Measurements from ENCODE around the gene KCNT2.
"Not testable (repeated sequence)": the region's sequence is repeated elsewhere in the genome, so short reads cannot be mapped to it uniquely, and the experiment has no call there.

The KCNT2 gene

DNA sequence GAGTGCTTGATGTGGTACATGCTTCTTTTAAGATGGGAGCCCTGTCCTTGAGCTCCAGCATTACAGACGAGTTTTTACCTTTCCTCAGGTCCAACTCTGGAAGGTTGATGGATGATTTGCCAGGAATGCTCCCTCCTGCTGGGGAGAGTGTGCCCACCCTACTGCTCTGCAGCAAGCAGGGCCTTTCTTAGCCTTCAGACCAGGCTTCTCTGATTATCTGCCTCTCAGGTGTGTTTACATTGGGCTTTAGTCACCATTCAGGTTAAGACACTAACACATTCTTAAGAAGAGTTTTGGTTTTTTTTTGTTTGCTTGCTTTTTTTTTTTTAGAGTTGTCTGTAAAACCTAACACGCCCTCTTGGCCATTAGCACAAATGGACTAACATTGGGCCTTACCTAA is 301.8 kb downstream of the KCNT2 start:
- no peak for DNase-seq

DNA sequence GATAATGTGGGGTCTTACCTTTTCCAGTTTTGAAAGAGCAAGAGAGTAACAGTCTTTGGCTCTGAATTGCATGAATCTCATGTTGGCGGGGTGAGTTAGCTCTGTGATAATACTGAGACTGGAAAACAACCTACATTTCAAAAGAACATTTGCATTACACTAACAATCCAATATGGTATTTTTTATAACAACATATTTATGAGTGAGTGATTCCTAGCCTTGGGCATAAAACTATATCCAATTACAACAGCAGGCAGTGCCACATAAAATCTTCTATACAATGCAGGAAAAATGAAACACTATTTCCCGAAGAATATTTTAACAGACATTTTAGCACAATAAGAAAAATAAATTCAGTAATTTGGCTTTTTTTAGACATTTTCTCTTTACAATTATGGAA is 303.0 kb downstream of the KCNT2 start:
- no peak for DNase-seq

DNA sequence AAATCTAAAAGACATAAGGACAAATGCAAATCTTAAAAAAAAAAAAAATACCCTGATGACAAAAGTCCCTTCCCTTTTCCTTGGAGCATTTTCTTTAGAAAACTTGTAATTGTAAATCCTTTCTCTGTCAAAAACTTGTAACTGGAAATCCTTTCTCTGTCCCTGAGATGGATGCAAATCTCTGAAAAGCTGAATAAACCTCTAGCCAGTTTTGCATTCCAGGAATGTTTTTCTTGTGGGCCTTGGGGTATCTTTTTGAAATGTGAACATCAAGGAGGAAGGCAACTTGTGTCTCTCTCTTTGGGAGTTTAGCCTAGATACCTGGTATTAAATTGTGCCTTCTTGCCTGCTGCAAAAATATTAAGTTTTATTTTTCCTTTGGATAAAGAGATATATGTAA is 305.3 kb downstream of the KCNT2 start:
- DNase-seq: no peak

DNA sequence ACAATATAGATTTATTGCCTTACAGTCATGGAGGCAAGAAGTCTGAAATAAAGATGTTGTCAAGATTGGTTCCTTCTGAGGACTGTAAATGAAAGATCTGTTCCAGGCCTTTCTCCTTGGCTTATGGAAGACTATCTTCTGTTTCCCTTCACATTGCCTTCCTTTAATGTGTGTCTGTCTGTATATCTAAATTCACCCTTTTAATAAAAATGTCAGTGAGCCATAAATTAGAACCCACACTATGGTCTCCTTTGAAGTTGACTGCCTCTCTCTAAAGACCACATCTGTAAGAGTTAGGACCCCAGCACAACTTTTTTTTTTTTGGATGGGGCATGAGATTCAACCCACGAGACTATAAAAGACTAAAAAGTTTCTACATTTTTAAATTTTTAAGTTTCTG is 305.8 kb downstream of the KCNT2 start:
- DNase-seq: no peak

DNA sequence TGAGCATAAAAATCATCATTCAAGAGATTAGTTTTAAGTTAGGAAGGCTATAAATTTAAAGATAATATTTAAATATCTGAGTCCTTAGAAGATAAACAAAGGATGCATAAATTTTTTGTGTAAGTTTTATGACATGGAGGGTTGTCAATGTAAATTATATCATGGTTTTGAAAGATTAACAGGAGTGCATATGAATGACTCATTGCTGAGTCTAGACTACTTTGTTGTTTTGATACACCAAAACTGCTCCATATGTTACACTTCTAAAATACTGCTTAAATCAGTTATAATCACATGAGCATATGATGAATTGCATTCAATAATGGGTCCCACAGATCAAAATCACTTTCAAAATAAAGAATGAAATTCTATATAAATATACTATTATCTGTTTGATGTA is 312.5 kb downstream of the KCNT2 start:
- peak; percentile 11 for DNase-seq

DNA sequence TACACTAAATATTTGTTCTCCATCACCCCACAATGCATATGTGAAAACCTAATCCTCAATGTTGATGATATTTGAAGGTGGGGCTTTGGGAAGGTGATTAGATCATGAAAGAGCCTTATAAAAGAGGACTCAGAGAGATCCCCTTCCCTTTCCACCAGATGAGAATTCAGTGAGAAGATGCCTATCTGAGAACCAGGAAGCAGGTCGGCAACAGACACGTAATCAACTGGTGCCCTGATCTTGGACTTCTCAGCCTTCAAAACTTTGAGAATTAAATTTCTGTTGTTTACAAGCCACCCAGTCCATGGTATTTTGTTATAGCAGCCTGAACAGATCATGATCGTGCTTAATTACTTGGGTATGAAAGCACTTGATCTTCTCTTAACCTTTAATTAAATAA is 329.4 kb downstream of the KCNT2 start:
- DNase-seq: no peak

DNA sequence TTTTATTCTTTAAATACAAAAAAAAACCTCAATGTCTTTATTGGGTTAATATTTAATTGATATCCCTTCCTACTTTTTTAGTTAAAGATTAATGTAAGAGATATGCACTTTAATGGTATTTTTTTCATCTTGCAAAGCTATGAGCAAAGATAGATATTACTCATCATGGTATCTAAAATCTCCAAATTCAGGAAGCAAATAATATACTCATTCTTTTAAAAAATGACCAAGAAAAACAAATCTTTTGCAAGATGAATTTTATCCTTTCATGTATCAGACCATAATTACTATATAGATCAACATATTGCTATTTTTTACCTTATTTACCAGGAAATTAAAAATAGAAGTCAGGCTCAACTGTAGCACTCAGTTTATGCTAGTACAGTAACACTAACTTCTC is 330.4 kb downstream of the KCNT2 start:
- no peak for DNase-seq

DNA sequence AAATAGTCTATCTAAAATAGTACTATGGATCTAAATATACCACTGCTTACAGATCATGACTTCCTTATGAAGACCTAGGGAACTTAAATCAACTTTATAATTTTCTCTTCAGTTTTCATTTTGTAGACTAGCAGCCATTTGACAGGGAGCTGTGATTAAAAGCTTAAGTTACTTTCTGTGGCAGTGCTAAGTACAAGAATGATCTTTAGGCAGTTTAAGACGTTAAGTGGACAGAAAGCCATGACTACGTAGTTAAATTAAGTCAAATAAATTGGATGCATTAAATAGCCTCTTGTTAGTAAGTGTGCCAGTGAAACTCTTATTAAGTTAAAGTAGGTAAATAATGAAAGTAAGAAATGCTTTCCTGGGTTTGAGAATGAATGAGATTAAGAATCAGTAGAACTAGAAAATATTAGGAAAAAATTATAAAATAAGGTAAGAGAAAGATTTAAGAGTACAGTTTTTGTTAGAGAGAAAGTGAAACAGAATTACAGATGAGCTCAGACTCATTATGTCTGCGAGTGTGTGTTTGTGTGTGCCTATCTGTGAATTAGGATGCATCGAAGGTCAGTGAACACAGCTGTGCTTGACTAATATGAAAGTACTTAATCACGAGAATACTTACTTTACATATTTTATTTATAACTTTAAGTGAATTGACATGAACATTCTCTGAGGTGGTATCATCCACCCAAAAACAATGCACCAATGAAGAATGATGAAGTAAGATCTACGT is 336.9 kb downstream of the KCNT2 start:
- DNase-seq: no peak

DNA sequence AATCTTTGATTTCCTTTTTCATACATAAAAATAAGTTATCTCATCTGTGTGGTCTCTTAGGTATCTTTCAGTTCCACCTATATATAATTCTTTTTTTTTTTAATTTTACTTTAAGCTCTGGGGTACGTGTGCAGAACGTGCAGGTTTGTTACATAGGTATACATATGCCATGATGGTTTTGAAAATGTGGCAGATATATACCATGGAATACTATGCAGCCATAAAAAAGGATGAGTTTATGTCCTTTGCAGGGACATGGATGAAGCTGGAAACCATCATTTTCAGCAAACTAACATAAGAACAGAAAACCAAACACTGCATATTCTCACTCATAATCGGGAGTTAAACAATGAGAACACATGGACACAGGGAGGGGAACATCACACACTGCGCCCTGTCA is 345.2 kb downstream of the KCNT2 start:
- DNase-seq: not testable (repeated sequence)

DNA sequence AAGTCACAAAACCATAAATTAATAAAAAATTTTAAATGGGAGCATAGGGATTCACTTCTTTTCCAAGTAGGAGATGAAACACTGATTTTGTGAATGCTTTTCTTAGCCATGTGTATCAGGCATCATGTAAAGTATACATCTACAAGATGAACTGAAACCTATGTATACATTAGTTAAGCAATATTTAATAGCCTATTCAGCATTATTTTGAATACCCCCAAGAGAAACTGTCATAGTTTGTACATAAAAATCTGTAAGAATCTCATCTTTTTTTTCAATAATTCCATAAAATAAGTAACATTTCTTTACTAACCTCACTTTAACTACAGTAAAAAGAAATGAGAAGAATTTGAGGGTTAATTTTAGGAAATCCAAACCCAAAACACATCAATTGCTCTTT is 348.0 kb downstream of the KCNT2 start:
- no peak for DNase-seq

DNA sequence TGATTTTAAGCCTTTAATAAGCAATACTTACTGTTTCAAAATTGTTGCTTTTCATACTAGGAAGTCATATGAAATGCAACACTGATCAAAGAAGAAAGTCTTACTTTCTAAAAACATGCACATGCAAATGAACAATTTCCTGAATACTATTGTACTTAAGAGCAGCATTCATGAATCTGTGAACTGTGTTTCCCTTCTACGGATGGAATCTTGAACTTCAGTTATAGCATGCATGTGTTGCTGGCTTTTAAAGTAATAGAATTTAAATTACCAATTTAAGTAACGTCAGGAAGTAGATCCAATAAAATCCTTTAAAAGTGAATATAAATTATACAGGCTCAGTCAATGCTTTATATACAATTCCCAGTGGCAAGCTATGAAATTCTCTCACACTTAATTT is 348.9 kb downstream of the KCNT2 start:
- DNase-seq: no peak

DNA sequence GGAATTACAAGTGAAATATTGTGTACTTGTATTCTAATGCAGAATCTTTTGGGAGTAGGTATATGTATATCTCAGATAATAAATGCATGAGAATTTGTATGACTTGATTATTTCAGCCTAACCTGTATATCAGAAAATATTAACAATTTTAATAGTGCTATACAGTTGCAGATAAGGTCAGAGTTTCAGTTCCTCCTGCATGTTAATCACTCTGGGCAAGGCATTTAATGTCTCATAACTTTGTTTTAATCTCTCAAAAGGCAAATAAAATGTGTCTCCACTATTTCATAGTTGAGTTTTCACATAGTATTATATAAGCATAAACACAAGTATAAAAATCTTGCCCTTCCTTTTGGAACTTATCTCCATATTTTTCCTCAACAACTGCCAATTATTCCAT is 352.5 kb downstream of the KCNT2 start:
- DNase-seq: no peak

DNA sequence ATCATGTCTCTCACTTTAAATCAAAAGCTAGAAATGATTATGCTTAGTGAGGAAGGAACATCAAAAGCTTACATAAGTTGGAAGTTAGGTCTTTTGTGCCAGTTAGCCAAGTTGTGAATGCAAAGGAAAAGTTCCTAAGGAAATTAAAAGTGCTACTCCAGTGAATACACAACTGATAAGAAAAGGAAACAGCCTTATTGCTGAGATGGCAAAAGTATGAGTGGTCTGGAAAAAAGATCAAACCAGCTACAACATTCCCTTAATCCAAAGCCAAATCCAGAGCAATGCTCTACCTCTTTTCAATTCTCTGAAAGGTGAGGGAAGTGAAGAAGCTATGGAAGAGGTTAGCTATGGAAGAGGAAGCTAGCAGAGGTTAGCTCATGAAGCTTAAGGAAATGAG is 378.7 kb downstream of the KCNT2 start:
- DNase-seq: no peak

DNA sequence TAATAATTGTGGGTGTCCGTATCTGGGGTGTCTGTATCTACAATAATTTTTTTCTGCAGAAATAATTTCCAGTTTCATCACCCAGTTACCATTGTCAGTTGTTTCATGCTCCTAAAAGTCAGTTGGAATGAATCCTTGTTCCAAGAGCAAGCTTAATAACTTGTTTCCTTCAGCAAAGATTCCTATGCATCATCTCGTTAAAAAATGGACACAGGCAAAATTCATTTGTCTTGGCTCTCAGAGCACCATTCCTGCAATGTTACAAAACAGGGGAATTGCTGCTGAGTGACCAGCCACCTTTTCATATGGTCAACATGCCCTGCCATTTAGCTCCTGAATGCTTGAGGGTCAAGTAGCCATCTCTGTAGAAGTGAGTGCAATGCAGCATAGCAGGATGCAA is 393.4 kb downstream of the KCNT2 start:
- no peak for DNase-seq

DNA sequence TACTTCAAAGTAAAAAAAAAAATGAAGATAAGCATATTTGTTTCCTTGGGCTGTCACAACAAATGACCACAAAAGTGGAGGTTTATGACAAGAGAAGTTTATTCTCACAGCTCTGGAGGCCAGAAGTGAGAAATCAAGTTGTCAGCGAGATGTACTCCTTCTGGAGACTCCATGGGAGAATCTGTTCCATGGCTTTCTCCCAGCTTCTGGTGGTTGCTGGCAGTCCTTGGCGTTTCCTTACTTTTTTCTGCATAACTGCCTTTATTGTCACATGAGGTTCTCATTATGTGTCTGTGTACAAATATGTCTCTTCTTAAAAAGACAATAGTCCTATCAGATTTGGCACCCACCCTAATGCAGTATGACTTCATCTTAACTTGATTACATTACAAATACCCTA is 398.3 kb downstream of the KCNT2 start:
- no peak for DNase-seq

DNA sequence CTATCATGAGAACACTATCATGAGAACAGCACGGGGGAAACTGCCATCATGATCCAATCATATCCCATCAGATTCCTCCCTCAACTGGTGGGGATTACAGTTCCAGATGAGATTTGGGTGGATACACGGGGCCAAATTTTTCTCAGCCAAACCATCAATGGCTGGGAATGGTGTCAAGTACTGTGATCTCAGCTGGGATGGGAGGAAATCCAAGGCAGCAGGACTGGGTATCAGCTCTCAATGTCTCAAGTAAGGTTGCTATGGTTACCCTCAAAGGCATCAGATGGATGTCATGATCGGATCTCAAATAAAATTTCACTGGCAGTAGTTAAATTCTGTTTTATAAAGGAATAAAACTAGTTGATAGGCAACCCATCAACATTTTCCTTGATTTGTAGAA is 399.0 kb downstream of the KCNT2 start:
- no peak for DNase-seq

DNA sequence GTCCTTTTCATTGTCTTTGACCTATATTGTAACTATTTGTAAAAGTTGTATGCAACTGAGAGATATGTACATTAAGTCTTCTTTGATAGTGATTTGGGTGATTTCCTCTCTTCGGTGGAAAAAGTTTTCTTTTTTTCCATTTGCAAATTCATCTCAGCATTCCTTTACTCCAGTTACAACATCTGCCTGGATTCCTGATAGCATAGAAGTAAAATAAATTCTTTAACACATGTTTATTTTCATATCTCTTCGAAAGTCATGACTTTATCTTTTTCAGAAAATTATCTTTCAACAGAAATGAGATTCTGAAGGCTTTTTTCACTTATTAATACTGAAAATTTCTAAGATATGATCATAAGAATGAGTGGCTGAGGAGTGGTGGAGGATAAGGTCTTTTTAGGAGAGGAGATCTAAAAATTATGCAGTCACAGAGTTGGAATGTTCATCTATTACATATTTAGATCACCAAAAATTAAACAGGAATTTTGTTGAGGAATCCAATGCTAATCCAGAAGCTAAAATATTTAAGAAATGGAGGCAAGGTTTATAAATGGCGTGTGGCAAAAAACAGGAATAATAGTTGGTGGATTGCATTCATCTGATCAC is 400.5 kb downstream of the KCNT2 start:
- DNase-seq: no peak

DNA sequence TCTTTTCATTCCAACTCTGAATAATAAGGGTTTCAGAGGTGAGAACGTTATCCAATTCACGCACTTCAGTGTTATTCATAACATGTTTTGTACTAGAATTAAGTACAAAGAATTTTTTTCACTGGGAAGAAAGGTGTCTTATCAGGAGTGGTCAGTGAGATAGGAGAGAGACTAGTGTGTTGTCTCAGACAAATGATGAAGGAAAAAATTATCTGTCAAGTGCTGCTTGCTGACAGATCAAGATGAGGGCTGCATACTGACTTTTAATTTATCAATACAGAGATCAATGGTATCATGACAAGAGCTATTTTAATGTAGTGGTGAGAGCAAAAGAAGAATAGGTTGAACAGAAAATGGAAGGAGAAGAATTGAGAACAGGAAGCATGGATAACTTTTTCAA is 402.4 kb downstream of the KCNT2 start:
- no peak for DNase-seq

DNA sequence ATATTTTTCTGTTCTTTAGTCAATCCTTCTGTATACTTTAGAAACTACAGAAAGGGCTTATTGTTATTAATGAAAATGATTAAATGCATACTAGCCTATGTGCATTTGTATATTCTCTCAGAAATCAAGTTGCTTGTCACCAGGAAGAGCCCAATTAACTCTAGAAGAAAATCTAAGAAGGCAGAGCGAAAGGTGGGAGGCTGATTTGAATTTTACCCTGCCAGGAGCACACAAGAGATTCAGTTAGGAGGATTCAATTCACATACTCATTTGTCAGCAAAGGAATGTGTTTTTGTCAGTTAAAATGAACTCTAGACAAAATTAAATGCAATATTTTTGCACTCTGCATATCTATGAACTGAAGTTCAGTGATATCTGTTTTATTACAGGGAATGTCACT is 411.8 kb downstream of the KCNT2 start:
- DNase-seq: no peak

DNA sequence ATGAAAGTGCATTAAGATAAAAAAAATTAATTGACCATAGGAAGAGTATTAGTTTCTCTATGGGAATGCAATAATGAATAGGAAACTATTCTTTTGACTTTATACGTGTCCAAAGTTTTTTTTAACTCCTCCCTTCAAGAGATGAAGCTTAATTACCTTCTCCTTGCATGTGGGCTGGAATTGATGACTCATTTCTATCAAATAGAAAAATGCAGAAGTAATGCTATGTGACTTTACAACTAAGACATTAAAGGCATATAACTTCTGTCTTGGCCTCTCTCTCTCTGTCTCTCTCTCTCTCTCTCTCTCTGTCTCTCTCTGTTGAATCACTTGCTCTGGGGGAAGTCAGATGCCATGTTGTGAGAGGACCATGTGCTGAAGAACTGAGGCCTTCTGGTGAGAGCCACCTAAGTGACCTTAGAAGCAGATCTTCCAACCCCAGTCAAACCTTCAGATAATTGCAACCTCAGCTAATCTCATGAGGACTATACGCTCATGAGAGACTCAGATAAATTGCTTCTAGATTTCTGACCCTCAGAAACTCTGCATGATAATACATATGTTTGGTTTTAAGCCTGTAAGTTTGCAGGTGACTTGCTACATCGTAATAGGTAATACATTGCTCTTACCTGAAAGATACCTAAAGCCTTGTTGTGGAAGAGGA is 414.2 kb downstream of the KCNT2 start:
- DNase-seq: no peak

DNA sequence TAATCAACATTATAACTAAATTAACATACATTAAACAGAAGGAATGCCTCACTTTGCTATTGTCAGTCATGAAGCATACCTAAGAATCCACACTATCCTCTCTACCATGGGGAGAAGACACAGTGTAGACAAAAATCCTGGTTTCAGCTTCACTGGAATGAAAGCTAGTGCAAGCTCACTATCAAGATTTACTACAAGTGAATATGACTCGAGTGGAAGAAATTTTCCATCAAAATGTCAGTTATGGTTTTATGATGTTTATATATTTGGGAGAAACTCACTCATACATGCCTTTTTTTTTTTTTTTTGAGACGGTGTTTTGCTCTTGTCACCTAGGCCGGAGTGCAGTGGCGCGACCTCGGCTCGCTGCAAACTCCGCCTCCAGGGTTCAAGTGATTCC is 424.3 kb downstream of the KCNT2 start:
- DNase-seq: no peak

DNA sequence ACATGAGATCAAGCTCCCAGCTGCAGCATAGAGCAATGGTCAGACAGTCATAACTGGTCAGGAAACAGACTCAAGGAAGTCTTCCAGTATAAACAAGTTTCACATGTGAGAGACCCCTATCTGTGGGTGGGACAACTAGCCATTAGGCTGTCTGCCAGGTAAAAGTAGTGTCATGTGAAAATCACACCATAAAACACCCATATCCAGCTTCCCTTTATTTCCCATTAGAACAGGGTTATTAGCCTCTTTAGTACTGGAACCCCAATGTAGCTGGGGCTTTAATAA is 426.7 kb downstream of the KCNT2 start:
- no peak for DNase-seq

DNA sequence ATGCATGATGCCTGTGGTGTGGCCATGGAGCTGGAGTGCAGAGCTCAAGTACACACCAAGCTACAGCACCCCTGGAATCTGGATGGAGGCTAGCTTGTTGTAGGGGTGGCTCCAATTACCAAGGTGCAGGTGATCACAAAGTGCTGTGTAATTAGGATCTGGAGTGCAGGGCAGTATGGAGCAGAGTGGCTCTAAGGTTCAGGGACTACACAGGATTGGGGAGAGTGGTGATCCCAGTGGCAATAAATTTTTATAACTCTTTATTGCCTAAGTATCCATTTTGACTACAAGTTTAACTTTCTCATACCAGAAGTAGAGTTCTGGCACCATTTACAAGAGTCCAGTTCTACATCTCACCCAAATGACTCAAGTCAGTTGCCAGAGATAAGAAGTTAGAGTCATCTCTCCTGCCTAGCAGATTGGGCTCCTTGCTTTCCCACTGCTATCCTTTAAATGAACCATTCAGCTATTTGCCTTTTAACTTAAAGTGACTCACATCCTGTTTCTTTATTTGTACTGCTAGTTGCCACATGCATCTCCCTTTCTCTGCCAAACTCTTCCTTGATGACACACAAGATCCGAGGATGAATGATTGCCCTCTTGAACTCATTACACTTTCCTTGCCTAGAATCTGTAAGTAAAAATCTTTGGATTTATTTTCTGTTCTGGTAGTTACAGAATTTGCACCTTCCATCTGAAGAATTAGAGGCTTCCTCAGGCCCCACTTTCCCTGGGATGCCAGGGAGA is 427.2 kb downstream of the KCNT2 start:
- DNase-seq: no peak

DNA sequence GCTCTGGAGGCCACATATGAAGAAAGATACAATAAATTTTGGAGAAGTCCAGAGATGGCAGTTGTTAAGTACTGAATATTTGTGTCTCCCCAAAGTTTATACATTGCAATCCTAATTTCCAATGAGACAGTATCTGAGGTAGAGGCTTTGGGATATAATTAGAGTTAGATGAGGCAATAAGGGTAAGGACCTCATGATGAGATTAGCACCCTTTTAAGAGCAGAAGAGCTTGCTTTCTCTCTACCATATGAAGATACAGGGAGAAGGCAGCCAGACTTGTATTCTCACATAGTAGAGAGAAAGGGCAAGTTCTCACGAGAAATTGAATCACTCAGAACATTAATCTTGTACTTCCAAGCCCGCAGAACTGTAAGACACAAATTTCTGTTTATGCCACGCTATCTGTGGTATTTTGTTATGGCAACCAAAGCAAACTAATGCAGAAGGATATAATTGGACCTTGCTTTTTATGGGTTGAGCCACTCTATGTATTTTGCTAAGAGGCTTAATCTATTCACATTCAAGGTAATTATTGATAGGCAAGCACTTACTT is 430.1 kb downstream of the KCNT2 start:
- no peak for DNase-seq
